Measurements from ENCODE around the gene WNK1. TPM values are rescaled to one million over a fixed set of nuclear protein-coding genes. Genes with fewer than 3 reads are reported as not detected.

Gene WNK1
- total RNA-seq, 1 experiment from 2014 or later: 117 TPM

DNA sequence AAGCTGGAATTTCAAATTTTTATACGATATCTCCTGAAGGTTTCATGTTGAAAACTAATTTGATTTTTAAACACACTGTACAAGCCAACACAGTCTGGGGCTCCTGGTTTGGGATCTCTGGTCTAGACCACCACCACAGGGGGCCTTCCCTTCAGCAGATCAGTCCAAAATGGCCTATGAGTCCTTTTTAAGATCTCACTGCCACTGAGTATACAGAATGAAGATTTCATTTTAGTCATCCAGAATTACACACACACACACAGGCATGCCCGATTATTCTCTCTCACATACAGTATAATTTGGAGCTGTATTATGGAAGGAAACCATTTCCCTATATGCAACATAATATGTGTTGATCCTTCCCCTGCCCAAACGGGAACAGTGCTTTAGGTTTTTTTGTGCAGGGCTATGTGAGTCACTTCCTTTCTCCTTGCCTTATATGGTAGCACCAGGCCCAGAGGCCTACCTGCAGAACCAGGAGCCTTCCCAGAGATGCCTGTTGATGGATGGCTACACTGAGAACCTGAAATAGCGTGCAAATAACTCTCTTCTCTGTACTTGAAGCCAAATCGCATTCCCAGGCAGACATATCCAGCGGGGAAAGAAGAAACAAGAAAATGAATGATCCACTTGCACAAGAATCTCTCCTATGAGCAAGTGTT, 28.1 kb upstream of the WNK1 start:
- Mint-ChIP-seq H3K36me3 (ENCODE audit: insufficient read depth in 1 of 3, low read depth in 3 of 3) (no peaks in the 10 kb centered on the region), H3K27ac (peak overlapping the region in 2 of 3 experiments; percentile 37 to 58; a peak in 4 of 7 replicates), H3K4me1 (peaks cover 29 to 41% of the 10 kb centered on the region in 2 experiments), H3K4me3 (no peak overlapping the region), H3K9me3 (no peaks in the 10 kb centered on the region), H3K27me3 (ENCODE audit: low read depth) (no peaks in the 10 kb centered on the region)
- Histone ChIP-seq H3K9me3 (ENCODE audit: control insufficient read depth, low read depth, low read length) (no peaks in the 10 kb centered on the region), H2BK12ac (ENCODE audit: insufficient read length, low read depth, low read length) (peak overlapping the region; percentile 45), H3K23ac (ENCODE audit: insufficient read length, low read depth, low read length) (no peak overlapping the region), H3K79me1 (ENCODE audit: insufficient read depth, low read depth, low read length, poor library complexity, severe bottlenecking) (no peaks in the 10 kb centered on the region), H2BK15ac (ENCODE audit: low read depth, low read length) (no peak overlapping the region), H3K4me2 (ENCODE audit: insufficient read depth, insufficient read length, low read length) (no peak overlapping the region), H4K8ac (replicated peaks; ENCODE audit: insufficient read length, low read depth, low read length) (no peak overlapping the region), H2BK20ac (ENCODE audit: low read depth, low read length, poor library complexity, severe bottlenecking) (no peak overlapping the region), H3K23me2 (ENCODE audit: insufficient read length, low read depth, low read length, poor library complexity, severe bottlenecking) (no peaks in the 10 kb centered on the region), H3K4ac (ENCODE audit: low read depth, low read length) (no peak overlapping the region), H4K91ac (ENCODE audit: insufficient read length, low read depth, low read length) (no peak overlapping the region), H4K20me1 (ENCODE audit: control insufficient read depth, insufficient read depth, insufficient read length) (no peaks in the 10 kb centered on the region), H2BK120ac (ENCODE audit: low read depth, low read length, poor library complexity, severe bottlenecking) (no peak overlapping the region), H3K14ac (ENCODE audit: insufficient read depth, low read length) (peak overlapping the region; percentile 17; the same call in 1 of the 2 replicates), H3K27ac (ENCODE audit: insufficient read length, low read depth, low read length) (no peak overlapping the region), H2AFZ (ENCODE audit: low read length) (no peak overlapping the region), H3K79me2 (ENCODE audit: insufficient read depth, low read length) (no peaks in the 10 kb centered on the region), H3T11ph (ENCODE audit: low read length) (no peak overlapping the region), H3K9ac (ENCODE audit: extremely low read depth, insufficient read length, low read length) (no peak overlapping the region), H3K18ac (ENCODE audit: insufficient read length, low read depth, low read length) (peak overlapping the region; percentile 45), H3K56ac (ENCODE audit: insufficient read length, low read depth, low read length) (no peak overlapping the region), H4K5ac (ENCODE audit: insufficient read length, low read depth, low read length) (no peak overlapping the region), H2BK5ac (ENCODE audit: insufficient read length, low read length) (no peak overlapping the region), H3K27me3 (ENCODE audit: insufficient read depth, low read length) (no peaks in the 10 kb centered on the region), H2AK5ac (ENCODE audit: insufficient read length, low read length) (no peak overlapping the region), H3K4me1 (ENCODE audit: insufficient read depth, low read length) (peaks cover 1% of the 10 kb centered on the region; the same call in 1 of the 2 replicates)
- TF ChIP-seq, protein P1, sequence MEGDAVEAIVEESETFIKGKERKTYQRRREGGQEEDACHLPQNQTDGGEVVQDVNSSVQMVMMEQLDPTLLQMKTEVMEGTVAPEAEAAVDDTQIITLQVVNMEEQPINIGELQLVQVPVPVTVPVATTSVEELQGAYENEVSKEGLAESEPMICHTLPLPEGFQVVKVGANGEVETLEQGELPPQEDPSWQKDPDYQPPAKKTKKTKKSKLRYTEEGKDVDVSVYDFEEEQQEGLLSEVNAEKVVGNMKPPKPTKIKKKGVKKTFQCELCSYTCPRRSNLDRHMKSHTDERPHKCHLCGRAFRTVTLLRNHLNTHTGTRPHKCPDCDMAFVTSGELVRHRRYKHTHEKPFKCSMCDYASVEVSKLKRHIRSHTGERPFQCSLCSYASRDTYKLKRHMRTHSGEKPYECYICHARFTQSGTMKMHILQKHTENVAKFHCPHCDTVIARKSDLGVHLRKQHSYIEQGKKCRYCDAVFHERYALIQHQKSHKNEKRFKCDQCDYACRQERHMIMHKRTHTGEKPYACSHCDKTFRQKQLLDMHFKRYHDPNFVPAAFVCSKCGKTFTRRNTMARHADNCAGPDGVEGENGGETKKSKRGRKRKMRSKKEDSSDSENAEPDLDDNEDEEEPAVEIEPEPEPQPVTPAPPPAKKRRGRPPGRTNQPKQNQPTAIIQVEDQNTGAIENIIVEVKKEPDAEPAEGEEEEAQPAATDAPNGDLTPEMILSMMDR (conservative IDR thresholded peaks at IDR 0.05): no peak
- DNase-seq: peak; percentile 65
- no CpG with 5 or more reads among the region's 6 CpGs for WGBS (ENCODE audit: extremely low coverage, insufficient read length, low lambda C conversion rate)

Data from H9 (cell line).